Measurements from ENCODE around the gene YBX2.
A peak's percentile ranks its signal among the peaks of the same experiment; 100 is the strongest.
"Not testable (repeated sequence)": the region's sequence is repeated elsewhere in the genome, so short reads cannot be mapped to it uniquely, and the experiment has no call there.

Gene YBX2

GRCh38 chr17:7262935-7263800 is 31.3 kb downstream of the YBX2 start:
- DNase-seq (ENCODE audit: low spot score) = no peak

- no peak for DNase-seq (ENCODE audit: low spot score)
Measured at GRCh38 chr17:7262192-7262934, 32.1 kb downstream of the YBX2 start, which contains the start of gene CLDN7. TSS of gene CLDN7 (minus strand) at chr17:7262478. CDS start at chr17:7262043, 435 bp downstream.

- DNase-seq (ENCODE audit: low spot score) = no peak
Measured at GRCh38 chr17:7261379-7262191, 32.9 kb downstream of the YBX2 start.

GRCh38 chr17:7260651-7261378 is 33.6 kb downstream of the YBX2 start:
- no peak for DNase-seq (ENCODE audit: low spot score)

DNA sequence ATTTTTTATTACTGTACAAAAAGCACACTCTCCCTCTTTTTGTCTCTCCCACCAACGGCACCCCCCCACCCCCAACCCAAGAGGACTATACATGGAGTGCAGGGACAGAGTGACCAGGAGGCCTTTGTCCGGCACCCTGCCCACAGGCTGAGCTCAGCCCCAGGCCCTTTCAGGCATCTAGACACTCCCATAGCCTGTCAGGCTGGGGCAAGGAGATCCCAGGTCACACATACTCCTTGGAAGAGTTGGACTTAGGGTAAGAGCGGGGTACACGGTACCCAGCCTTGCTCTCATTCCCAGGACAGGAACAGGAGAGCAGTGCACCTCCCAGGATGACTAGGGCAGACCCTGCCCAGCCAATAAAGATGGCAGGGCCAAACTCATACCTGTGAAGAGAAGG is 34.3 kb downstream of the YBX2 start:
- DNase-seq (ENCODE audit: low spot score) = no peak

DNA sequence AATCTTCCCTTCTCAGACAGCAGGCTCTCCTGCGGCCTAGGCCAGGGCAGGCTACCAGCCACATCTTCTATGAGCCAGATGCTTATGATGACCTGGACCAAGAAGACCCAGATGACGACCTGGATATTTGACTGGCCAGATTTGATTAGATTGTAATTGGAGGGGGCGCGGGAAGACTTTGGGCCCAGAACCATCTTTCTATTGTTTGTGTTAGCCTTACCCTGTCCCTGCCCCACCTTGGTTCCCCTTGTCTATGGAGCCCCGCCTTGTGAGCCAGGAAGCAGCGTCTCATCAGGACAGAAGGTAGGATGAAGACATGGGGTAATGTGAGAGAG is 34.9 kb downstream of the YBX2 start:
- DNase-seq (ENCODE audit: low spot score) = no peak

- DNase-seq (ENCODE audit: low spot score) = no peak
Measured at GRCh38 chr17:7258731-7259554, 35.5 kb downstream of the YBX2 start.

- DNase-seq (ENCODE audit: low spot score) = no peak
Measured at GRCh38 chr17:7256766-7257456, 37.5 kb downstream of the YBX2 start.

DNA sequence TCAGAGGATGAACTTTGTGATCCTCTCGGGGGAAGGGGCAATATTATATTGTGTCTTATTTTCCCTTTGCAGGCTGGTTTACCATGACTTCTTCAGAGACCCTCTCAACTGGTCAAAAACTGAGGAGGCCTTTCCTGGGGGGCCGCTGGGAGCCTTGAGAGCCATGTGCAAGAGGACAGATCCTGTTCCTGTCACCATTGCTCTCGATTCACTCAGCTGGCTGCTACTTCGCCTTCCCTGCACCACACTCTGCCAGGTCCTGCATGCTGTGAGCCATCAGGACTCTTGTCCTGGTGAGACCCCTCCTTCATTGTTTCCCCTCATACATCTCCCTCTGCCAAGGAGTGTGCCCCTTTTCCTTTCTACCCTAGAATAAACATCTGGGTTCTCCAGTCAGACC is 39.9 kb downstream of the YBX2 start:
- DNase-seq (ENCODE audit: low spot score) = no peak

- no peak for DNase-seq (ENCODE audit: low spot score)
Measured at GRCh38 chr17:7253082-7253481, 41.4 kb downstream of the YBX2 start.

DNA sequence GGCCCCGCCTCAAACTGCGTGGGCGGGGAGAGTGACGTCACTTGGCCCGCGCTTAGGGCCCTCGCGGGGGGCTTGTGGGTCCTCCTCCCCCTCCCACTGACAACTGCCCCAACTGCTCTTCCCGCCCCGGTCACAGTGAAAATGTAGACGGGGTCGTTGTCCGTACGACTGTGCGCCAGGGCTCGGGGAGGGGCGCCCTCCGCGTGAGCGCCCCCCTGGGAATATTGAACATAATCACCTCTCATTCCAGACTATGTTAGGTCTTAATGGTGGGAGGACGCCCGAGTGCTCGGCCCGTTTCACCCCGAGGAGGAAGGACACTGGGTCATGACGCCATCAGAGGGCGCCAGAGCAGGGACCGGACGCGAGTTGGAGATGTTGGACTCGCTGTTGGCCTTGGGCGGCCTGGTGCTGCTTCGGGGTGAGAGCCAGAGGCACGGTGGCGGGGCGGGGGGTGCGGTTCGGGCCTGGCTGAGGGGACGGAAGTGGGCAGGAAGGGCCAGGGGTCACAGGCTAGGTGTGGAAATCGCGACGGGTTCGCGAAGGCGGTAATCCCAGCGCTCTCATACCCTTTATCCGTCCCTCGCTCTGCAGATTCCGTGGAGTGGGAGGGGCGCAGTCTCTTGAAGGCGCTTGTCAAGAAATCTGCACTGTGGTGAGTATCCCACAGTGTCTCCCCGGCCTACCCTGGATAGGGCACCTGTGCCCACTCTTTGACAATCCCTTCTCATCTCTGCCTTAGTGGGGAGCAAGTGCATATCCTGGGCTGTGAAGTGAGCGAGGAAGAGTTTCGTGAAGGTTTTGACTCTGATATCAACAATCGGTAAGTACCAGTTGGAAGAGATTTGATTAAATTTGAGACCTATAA is 42.0 kb downstream of the YBX2 start, which contains the start of gene ELP5:
TSS of gene ELP5 (plus strand) at position 40 of the 868 bp plus-strand sequence. CDS start at position 376, 336 bp downstream.
- peak; percentile 92 for DNase-seq (ENCODE audit: low spot score)

DNA sequence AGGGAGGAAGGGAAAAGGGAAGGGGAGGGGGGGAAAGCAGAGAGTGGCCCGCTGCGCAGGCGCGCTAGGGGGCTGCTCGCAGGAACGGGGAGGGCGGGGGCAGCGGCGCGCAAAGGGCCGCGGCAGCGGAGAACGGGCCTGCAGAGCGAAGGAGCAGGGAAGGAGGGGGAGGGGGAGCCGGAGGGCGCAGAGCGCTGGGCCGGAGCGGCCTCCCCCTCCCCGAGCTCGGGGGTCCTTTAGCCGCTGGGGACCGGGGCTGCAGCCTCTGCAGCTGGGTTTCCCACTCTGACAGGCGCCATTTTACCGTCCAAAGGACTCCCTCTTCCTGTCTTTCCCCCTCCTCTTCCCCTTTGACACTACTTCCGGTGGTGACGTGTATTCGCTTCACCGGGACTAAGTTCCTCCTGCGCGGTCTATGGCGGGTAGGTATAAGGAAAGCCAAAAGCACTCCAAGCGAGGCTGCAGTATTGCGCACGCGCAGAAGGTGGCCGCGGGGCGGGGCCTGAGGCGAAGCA is 42.7 kb downstream of the YBX2 start, which contains the start of gene CTDNEP1:
TSS of gene CTDNEP1 (minus strand) at position 74 of the 515 bp plus-strand sequence. CDS start 438 bp downstream, outside the sequence.
- DNase-seq (ENCODE audit: low spot score) = peak; percentile 99

DNA sequence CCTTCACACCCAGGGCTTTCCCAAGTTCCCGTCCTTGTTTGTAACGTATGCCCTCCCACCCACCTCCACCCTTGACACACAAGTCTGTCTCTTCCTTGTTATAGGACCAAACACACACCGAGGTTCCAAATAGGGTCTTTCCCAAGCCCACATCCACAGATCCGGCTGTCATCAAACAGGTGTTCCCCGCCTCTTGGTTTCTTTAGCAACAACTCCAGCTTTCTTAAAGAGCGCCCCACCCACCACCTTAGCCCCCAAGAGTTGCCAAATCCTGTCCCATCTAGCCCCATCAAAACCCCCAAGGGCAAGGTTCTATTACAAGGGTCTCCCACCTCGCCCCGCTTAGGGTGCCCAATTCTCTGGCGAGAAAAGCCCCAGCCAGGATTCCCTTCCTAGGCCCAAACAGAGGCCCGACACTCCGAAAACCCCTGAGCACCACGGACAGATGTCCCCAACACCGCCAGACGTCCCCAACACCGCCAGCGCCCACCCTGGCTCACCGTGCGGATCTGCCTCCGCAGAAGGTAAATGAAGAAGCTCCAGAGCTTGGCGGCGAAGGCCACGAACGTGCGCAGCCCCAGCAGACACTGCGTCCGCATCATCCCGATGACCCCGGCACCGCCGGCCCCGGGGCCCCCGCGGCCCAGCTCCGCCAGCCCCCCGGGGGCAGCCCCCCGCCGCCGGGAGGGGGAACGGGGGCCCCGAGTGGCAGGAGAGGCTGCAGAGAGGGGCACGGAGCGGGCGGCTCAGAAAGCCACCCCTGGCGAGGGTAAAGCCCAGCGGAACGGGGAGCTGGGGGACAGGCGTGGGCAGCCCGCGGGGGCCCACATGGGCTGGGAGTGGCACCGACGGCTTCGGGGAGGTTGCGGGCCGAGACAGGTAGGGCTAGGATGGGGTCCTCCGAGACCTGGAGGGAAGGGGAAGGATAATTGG is 43.5 kb downstream of the YBX2 start:
- no peak for DNase-seq (ENCODE audit: low spot score)

- no peak for DNase-seq (ENCODE audit: low spot score)
Measured at GRCh38 chr17:7249830-7250229, 44.6 kb downstream of the YBX2 start.

DNA sequence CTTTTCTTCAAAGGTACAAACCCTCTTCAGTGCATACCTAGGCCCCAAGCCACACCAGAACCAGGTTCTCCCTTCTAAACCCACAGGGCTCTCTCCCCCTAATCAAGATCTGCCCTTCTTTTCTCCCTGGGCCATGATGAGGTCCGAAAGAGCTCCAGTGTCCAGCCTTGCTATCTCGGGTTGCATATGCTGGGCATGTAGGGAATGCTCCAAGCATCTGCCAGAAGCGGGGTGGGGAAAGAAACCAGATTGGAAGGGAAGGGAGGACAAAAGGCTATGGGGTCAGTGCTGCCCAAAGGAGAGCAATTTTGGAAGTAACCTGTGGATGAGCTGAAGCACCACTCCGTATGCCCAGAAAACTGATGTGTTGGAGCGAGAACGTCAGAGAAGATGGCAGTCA is 45.2 kb downstream of the YBX2 start:
- no peak for DNase-seq (ENCODE audit: low spot score)

DNA sequence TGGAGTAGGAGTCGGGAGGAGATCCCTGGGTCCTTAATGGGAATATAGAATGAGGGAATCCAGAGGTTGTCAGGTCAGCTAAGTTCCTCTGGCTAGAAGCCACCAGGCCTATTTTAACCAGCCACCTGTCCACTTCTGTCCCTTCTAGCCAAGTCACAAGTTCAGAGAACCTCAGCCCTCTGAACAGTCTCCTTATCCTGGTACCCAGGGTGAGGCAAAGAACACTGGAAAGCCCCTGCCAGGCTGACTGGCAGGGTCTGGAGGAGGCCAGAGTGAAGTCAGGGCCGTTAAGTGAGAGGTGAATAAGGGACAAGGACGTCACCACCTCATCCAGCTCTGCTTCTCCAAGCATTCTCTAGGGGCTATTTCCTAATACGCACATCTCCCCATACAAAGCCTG is 45.6 kb downstream of the YBX2 start:
- DNase-seq (ENCODE audit: low spot score) = no peak

DNA sequence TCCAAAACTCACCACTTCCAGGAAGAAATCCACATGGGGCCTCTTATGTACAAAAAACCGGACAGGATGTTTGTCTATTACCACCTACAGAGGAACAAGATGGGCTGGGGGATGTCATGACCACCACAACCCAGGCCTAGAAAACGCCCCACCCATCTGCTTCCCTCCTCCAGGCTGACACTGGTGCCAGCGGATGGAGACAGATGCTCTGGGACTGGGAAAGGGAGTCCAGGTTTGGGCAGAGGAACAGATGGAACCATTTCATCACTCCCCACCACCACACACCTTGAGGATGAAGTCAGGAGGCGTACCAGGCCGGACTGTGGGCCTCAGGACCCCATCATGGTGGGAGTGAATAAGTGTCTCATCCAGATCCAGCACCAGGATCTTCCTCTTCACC is 47.7 kb downstream of the YBX2 start:
- no peak for DNase-seq (ENCODE audit: low spot score)

DNA sequence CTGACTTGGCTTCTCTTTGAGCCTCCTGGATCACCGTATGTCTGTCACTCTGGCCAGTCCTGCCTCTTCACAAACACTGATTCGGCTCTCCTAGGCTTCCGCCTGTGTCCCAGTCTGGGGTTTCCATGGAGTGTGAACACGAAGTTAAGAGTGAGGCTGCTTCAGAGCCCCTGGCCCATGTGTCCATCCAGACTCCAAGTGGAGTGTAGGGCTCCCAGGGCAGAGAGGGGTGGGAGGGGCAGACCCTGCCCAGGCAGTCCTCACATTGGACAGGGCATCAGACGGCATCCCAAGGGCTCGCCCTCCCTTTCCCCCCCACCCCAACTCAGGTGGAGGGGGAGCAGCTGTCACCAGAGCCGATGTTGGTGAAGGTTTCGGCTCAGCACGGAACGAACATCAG is 50.6 kb downstream of the YBX2 start:
- DNase-seq (ENCODE audit: low spot score) = not testable (repeated sequence)
